GM19372 (cell line): ENCODE measurements around the gene LYSMD4.
"Not testable (repeated sequence)": the region's sequence is repeated elsewhere in the genome, so short reads cannot be mapped to it uniquely, and the experiment has no call there.

ENCODE experiments used
- ATAC-seq: cut with Tn5 transposase; IDR thresholded peaks from one replicate; pipeline ENCODE4 v1.9.1; 2021; ENCODE audit warnings: mild to moderate bottlenecking, low read depth, moderate library complexity; ENCODE audit not compliant: unreplicated experiment

LYSMD4 gene

GRCh38 chr15:99733268-99734039, at the start of gene LYSMD4:
Gene LYSMD4, minus strand, starts transcription at chr15:99733437. Its CDS starts 1,438 bp downstream, at chr15:99731999.
- peak; percentile 99 for ATAC-seq

GRCh38 chr15:99782029-99782428, 48.8 kb upstream of the LYSMD4 start:
- not testable (repeated sequence) for ATAC-seq

- no peak for ATAC-seq
Measured at GRCh38 chr15:99777144-99777543, 43.9 kb upstream of the LYSMD4 start.

- no peak for ATAC-seq
Measured at GRCh38 chr15:99764522-99764921, 31.3 kb upstream of the LYSMD4 start.

- ATAC-seq: no peak
Measured at GRCh38 chr15:99763827-99764226, 30.6 kb upstream of the LYSMD4 start.

- ATAC-seq: no peak
Measured at GRCh38 chr15:99762288-99762687, 29.1 kb upstream of the LYSMD4 start.

- peak; percentile 92 for ATAC-seq
Measured at GRCh38 chr15:99755692-99756409, 22.6 kb upstream of the LYSMD4 start.

GRCh38 chr15:99753066-99753465, 19.8 kb upstream of the LYSMD4 start:
- no peak for ATAC-seq

GRCh38 chr15:99752556-99752955, 19.3 kb upstream of the LYSMD4 start:
- ATAC-seq: no peak

- ATAC-seq: not testable (repeated sequence)
Measured at GRCh38 chr15:99750326-99750725, 17.1 kb upstream of the LYSMD4 start.

GRCh38 chr15:99749386-99749785, 16.1 kb upstream of the LYSMD4 start:
- ATAC-seq: no peak

GRCh38 chr15:99745370-99746086, 12.3 kb upstream of the LYSMD4 start:
- ATAC-seq: no peak

GRCh38 chr15:99744142-99744541, 10.9 kb upstream of the LYSMD4 start:
- no peak for ATAC-seq

GRCh38 chr15:99741835-99742234, 8.6 kb upstream of the LYSMD4 start:
- no peak for ATAC-seq

- ATAC-seq: no peak
Measured at GRCh38 chr15:99738021-99738847, 5.0 kb upstream of the LYSMD4 start.

GRCh38 chr15:99736702-99737101, 3.5 kb upstream of the LYSMD4 start:
- ATAC-seq: no peak

- no peak for ATAC-seq
Measured at GRCh38 chr15:99735868-99736267, 2.6 kb upstream of the LYSMD4 start.

- no peak for ATAC-seq
Measured at GRCh38 chr15:99734575-99734974, 1.3 kb upstream of the LYSMD4 start.

GRCh38 chr15:99734040-99734291, 729 bp upstream of the LYSMD4 start:
- ATAC-seq: not testable (repeated sequence)

GRCh38 chr15:99732751-99733267, 428 bp downstream of the LYSMD4 start:
- ATAC-seq: peak; percentile 20
